Measurements from ENCODE around the gene EGR2. TPM values are rescaled to one million over a fixed set of nuclear protein-coding genes. Genes with fewer than 3 reads are reported as not detected.

Gene EGR2
- total and polyA plus RNA-seq, 2 donors (not counting 3 experiments of a cell fraction or from before 2014, with no cell fraction given) = 0.46 to 0.47 TPM

GRCh38 chr10:62812672-62813439 lies 3.3 kb downstream of the EGR2 start:
- H2AFZ ChIP-seq (ENCODE audit: low read depth, low read length) = no peak overlapping the region
- peaks cover 4% of the 10 kb centered on the region for H3K79me2 ChIP-seq (ENCODE audit: control insufficient read depth, insufficient read depth, low read length)
- no peak overlapping the region for H3K4me2 ChIP-seq (ENCODE audit: insufficient read depth, low read length)
- dilution Hi-C loops (cut with MboI; ENCODE audit: extremely low pct_ligation_motif_present, low sequenced_read_pairs) = no loop called here
- no peaks in the 10 kb centered on the region for H3K9me3 ChIP-seq (replicated peaks; ENCODE audit: control insufficient read depth, insufficient read depth, low read length)
- no peak overlapping the region for H3K27ac ChIP-seq (ENCODE audit: insufficient read depth, low read depth, low read length)
- no peaks in the 10 kb centered on the region for H4K20me1 ChIP-seq (replicated peaks; ENCODE audit: control insufficient read depth, extremely low read depth, insufficient read depth, low read length)
- no peak overlapping the region for H3K9ac ChIP-seq (replicated peaks; ENCODE audit: extremely low read depth, insufficient read depth, low read length)
- FAIRE-seq (no peak), DNase-seq (ENCODE audit: low read depth, low spot score) (no peak)
- peaks cover 17% of the 10 kb centered on the region for H3K4me1 ChIP-seq (ENCODE audit: control insufficient read depth, extremely low read depth, insufficient read depth, low read length)
- no peaks in the 10 kb centered on the region for H3K36me3 ChIP-seq (ENCODE audit: control insufficient read depth in 2 of 2, extremely low read depth in 1 of 2, insufficient read depth in 2 of 2, low read length in 2 of 2)
- H3K4me3 ChIP-seq (replicated peaks in 1 of 3; ENCODE audit: insufficient read depth in 1 of 3, low read depth in 1 of 3, low read length in 3 of 3) = no peak overlapping the region
- POLR2A ChIA-PET = no interaction called here
- intact Hi-C loops (cut with micrococcal nuclease) = loop anchor here (5.0 kb wide), 1 partner anchor 569 kb away; no protein-coding TSS in a partner anchor
- peaks cover 21 to 24% of the 10 kb centered on the region in 2 experiments for H3K27me3 ChIP-seq (ENCODE audit: control insufficient read depth in 2 of 2, insufficient read depth in 2 of 2, low read length in 2 of 2)
- TF ChIP-seq FOS (IDR thresholded peaks at IDR 0.05; ENCODE audit: borderline replicate concordance, insufficient read depth, low read length) (no peak), POLR2A (IDR thresholded peaks at IDR 0.05; ENCODE audit: low read depth, low read length) (no peak), MAX (IDR thresholded peaks at IDR 0.05; ENCODE audit: insufficient read depth, insufficient read length) (no peak), GATA2 (IDR thresholded peaks at IDR 0.05; ENCODE audit: insufficient read depth, insufficient read length, low read depth, low read length) (no peak), JUN (IDR thresholded peaks at IDR 0.05; ENCODE audit: borderline replicate concordance, insufficient read depth, insufficient read length, low read depth) (no peak), MYC (IDR thresholded peaks at IDR 0.05; ENCODE audit: low read depth, low read length) (no peak), POLR2AphosphoS5 (IDR thresholded peaks at IDR 0.05; ENCODE audit: insufficient read depth, low read depth, low read length) (no peak), EZH2 (IDR thresholded peaks at IDR 0.05; ENCODE audit: borderline replicate concordance, low read depth, low read length, severe bottlenecking) (no peak), CTCF (IDR thresholded peaks at IDR 0.05; ENCODE audit: extremely low read depth in 1 of 2, insufficient read depth in 1 of 2, low read depth in 1 of 2, low read length in 2 of 2) (no peak)
- no TSS peak for BruUV-seq (replicated peaks)
- no peaks in the 10 kb centered on the region for H3K9me1 ChIP-seq (replicated peaks; ENCODE audit: control insufficient read depth, extremely low read depth, insufficient read depth, low read length)
- CTCF ChIA-PET = no interaction called here
